ACHN (cell line): Measurements from ENCODE around the gene KRT33B.
A peak's percentile ranks its signal among the peaks of the same experiment; 100 is the strongest.
"Not testable (repeated sequence)": the region's sequence is repeated elsewhere in the genome, so short reads cannot be mapped to it uniquely, and the experiment has no call there.

Experiments used
- DNase-seq: peaks from one replicate; pipeline ENCODE4 v3.0.0-alpha.2; 2015
- in situ Hi-C: cut with HindIII; loops from 2 replicates; pipeline ENCODE4 v1.10.0; 2017; ENCODE audit warnings: low sequenced_read_pairs, low pct_ligation_motif_present, low pct_unique_long_range_greater_than_20kb

The KRT33B gene

DNA sequence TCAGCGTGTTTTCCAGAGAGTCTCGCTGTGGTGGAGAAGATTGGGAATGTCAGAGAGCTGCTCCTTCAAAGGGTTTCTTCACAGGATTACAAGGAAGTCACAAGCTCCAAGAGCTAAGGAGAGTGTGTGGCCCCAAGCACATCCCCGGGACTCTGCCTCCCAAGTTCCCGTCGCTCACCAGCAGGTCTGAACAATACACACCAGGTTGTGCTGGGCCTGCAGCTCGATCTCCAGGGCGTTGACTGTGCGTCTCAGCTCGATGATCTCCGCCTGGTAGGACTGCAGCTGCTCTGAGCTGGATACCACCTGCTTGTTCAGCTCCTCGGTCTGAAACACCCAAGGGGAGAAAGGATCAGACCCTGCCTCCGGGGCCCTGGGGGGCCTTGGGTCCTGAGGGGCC is 25.4 kb upstream of the KRT33B start:
- DNase-seq, in situ Hi-C loops: not testable (repeated sequence)

DNA sequence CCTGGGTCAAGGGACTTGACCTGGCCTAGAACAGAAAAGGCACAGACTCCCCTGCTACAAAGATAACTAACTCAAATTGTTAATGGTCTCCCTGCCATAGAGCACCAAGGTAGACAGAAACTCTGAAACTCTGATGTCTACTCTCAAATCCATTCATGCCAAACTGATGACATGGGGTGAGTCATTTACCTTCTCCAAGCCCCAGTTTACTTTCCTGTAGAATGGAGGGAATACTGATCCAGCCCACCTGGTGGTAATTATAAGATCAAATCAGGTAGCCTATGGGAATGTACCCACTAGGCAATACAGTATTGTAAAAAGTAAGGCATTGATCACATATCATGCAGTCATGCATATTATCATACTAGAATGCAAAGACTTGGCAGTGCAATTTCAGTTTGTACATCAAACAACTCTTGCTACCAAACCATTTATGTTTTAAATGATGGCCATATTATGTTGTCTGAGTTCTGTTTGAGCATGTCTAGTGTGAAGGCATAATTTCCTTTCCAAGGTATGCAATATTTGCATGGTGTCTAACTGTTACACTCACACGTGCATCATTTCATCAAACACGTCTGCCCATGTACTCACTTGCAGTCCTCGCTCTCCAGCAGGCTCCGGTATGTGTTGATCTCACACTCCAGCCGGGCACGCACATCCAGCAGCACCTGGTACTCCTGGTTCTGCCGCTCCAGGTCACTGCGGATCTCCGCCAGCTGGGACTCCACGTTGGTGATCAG is 24.8 kb upstream of the KRT33B start:
- in situ Hi-C loops = no loop called here
- no peak for DNase-seq

DNA sequence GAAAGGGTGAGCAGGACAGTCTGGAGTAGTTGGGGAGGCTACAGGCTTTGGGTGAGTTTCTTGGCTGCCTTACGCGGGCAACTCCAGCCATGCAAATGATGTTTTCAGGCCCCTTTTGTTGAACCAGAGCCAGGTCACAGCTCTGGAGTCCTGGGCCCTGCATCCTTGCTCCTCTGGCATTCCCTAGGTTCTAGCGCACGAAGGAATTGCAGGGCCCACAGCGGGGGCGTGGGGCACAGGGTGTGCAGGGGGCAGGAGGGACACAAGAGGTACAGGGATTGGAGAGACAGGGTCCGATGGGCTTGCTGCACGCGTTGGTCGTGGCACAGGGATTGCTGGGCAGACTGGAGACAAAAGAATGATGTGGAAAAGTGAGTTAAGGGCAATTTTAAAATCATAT is 24.2 kb upstream of the KRT33B start:
- no peak for DNase-seq
- in situ Hi-C loops = no loop called here

DNA sequence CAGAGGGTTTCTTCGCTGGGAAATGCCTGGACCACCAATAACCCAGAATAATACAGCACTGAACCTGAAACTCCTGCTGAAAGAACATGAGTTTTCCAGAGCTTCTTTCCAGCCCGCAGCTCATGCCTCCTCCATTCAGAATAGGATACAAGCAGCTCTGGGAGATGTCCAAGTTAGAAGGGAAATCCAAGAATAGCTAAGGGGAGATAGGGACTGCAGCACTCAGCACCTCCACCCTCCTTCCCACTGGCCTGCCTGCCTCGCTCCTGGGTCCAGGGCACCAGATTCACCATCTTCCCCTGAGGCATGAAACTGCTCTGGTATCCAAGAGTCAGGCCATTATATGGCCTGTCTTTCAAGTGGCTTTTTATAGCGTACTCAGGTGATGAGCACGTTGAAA is 23.7 kb upstream of the KRT33B start:
- in situ Hi-C loops = no loop called here
- DNase-seq = no peak

DNA sequence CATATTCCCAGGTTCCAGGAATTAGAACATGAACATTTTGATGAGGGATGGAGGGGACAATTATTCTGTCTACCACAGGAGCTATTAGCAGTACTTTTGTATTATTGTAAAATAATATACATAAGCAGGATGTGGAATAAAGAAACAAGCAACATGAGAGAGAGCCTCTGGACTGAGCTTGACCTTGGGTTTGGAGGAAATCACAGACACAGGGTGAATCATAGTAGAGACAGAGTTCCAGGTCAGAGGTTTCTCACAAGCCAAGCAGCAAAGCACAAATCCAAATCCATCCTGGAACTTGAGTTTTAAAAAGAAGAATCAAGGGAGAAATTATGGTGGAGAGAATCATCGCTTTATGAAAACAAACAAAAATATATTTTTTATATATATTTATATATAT is 22.7 kb upstream of the KRT33B start:
- DNase-seq = no peak
- in situ Hi-C loops = no loop called here

DNA sequence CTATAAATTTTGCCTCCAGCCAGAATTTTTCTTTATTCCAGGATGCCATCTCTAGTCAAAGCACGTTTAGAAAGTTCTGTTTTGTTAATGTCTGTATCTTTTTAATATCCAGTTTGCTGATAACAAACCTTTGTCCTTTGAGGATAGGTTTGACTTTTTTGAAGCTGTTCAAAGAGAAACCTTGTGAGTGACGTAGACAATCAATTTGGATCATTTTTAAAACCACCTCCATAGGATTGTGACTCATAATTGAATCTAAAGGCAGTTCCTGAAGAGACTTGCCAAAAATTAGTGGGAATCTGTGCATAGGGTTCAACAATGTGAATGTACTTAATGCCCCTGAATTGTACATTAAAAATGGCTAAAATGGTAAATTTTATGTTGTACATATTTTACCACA is 21.9 kb upstream of the KRT33B start:
- in situ Hi-C loops = no loop called here
- no peak for DNase-seq

DNA sequence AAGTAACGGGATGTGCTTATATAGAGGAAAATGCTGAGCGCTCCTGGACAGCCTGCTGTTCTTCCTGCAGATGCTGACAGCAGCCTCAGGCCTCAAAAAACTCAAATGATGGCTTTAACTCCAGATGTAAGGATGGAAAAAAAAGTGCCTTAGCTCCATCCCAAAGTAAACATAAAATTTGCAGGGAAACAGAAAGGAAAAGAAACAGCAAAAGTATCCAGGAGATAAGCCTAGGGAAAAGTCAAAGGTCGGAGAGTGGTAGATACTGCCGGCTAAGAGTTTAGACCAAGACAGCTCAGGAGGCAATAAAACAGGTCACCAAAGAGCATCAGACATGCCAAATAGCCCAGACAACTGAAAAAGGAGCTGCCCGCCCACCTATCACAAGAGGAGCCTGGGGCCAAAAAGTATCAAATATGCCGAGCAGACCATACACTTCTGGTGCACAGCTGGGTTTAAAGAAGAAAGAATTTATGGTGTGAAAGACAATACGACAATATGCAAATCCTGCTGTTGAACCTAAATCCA is 20.9 kb upstream of the KRT33B start:
- in situ Hi-C loops = no loop called here
- no peak for DNase-seq

DNA sequence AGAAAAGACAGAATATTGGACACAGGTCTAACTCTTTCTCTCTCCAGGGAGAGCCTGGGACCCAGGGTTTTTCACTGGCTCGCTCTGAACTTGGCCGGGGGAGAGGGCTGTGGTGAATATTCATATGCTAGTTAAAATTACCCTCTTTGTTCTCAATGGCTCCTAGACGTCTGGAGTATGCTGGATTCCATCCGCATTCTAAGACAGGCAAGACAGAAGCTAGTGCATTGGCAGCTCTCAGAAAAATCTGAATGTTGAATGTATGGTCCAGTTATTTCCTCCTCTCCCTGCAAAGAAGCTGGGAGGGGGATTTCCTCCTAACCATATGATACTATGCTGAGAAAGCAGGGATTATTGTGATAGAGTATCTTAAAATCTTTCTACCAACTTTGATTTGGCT is 18.1 kb upstream of the KRT33B start:
- in situ Hi-C loops = no loop called here
- no peak for DNase-seq

DNA sequence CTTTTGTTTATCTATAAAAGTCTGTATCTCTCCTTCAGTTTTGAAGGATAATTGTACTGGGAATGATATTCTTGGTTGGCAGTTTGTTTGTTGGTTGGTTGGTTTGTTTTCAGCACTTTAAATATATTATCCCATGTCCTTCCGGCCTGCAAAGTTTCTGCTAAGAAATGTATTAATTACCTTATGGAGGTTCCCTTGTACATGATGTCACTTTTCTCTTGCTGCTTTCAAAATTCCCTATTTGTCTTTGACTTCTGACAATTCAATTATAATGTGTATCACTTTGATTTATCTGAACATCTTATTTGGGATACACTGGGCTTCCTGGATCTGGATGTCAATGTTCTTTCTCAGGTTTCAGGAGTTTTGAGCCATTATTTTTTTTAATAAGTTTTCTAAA is 16.6 kb upstream of the KRT33B start:
- in situ Hi-C loops = no loop called here
- DNase-seq = no peak

DNA sequence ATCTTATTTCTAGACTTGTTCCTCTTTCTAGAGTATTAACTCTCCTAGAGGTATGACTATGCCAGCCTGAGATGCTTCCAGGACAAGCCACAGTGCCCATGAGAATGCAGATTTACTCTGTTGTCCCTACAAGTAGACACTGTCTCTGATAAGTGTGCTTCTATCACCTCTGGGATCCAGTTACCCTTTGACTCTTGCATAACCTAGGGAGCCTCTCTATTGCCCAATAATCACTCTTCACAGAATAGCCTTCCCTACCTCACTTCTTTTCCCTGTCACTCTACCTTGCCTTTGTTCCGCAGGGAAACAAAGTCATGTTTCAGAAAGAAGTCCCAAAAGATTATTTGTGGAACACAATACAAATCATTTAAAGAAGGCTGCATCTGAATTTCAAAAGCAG is 14.1 kb upstream of the KRT33B start:
- no peak for DNase-seq
- in situ Hi-C loops = no loop called here

DNA sequence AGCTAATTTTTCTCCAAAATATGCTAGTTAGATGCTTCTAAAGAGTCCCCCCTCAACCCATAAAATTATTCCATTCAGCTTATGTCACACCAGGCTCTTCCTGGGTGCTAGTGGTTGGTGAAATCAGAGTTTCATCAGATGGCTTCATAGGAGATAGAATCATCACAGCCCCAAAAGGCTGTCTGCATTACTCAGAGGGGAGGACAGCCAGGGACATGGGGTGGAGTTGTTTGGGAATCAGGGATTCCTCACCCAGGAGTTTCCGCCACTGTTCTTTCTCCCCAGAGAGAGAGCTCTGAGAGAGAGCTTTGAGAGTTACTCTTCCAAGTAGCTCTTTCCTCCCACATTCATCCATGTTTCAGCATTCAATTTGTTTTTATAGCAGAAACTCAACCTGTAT is 12.8 kb upstream of the KRT33B start:
- in situ Hi-C loops = no loop called here
- no peak for DNase-seq

DNA sequence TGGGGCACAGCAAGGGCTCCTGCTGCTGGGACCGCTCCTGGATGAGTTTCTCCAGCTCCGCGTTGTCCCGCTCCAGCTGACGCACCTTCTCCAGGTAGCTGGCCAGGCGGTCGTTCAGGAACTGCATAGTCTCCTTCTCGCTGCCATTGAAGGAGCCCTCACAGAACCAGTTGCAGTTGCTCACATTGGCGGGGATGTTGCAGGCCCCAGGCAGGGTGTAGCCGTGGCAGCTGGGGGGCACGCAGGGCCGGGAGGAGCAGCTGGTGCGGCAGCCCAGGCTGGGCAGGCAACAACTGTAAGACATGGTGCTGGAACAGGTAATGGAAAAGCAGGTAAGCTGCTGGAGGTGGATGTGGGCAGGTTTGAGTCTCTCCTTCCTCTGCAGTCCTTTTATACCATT is 12.3 kb upstream of the KRT33B start, which contains the start of gene KRT34:
Gene KRT34, minus strand, starts transcription at position 364 of the 400 bp plus-strand sequence. Its CDS starts 60 bp downstream, at position 304.
- DNase-seq, in situ Hi-C loops: not testable (repeated sequence)

DNA sequence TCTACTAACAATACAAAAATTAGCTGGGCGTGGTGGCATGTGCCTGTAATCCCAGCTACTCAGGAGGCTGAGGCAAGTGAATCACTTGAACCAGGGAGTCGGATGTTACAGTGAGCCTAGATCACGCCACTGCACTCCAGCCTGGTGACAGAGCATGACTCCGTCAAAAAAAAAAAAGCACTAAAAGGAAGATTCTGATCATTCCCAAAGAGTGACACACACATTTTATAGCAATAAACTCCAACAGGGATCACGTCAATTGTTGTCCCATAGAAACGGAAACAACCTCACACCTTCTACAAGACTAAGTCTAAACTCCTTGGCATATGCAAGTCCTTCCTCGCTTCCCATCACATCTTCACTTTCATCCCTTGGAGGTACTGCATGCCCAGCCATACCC is 10.5 kb upstream of the KRT33B start:
- in situ Hi-C loops = not testable (repeated sequence)
- DNase-seq = peak; percentile 54

DNA sequence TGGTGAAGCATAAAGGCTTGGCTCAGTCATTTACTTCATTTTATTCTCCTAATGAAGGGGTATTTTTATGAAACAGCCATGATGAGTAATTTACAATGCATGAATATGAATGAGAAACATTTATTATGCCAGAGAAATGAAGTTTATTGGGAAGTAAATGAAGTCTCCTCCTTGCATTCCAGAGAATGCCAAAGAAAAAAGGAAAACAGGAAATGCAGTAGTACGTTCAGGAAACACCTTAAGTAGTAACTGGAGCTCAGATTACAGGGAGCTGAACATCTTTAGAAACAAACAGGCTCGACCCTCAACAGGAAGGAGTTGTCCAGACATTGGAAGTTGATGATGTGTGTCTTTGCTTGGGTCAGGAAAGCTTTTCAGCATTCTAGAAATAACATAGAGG is 7.9 kb upstream of the KRT33B start:
- DNase-seq = no peak

DNA sequence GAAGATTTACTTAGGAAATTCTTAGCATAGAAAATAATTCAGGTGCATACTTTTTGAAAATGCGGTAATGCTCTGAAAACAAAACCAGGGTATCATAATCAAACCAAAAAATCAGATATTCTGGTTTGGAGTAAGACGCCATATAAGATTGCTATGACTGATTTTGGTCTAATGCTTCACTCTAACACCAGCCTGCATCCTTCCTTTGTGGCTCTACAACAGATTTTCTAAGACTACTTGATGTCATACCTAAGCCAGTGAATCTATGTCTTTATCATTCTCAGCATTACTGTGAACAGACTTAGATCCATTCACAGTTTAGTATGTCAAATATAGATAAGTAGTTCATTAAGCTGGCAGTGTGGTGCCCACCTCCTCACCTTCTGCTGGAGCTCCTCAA is 590 bp downstream of the KRT33B start:
- in situ Hi-C loops = no loop called here

More for the DNA sequence above, 7.9 kb upstream of the KRT33B start:
- in situ Hi-C loops = no loop called here

DNA sequence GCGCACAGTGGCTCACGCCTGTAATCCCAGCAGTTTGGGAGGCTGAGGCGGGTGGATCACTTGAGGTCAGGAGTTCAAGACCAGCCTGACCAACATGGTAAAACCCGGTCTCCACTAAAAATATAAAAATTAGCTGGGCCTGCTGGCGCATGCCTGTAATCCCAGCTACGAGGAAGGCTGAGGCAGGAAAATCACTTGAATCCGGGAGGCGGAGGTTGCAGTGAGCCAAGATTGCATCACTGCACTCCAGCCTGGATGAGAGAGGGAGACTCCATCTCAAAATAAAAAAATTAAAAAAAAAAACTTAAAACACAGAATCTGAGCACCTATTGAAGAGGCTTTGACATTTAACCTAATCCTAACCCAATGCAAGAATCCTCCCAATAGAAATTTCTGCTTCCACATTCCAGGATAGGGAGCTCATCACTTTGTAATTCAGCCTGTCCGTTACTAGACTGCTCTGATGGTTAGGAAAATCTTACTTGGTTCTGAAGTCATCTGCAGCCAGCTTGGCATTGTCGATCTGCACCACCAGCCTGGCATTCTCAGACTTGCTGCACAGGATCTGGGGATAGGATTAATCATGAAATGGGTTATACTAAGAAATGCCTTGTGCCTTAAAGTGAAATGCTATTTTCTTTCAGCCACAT is 2.1 kb downstream of the KRT33B start:
- in situ Hi-C loops = no loop called here
- DNase-seq = peak; percentile 69

More for the DNA sequence above, 590 bp downstream of the KRT33B start:
- no peak for DNase-seq

DNA sequence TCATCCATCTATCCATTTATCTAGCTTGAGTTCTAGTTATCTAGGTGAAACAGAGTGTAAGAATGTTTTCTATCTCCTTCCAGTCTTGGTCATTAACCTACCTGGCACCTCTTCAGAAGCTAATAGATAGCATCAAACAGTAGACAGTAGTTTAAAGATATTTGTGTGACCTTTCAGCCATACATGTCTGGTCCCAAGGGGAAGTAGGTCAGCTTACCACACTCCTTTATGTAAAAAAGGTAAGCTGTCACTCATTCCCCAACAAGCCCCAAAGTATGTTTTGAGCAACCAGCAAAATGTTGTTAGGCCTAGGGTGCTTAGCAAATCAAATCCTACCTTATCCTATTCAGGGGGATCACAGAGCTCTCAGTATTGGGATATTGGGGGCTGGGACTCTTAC is 3.5 kb downstream of the KRT33B start:
- in situ Hi-C loops = no loop called here
- no peak for DNase-seq

DNA sequence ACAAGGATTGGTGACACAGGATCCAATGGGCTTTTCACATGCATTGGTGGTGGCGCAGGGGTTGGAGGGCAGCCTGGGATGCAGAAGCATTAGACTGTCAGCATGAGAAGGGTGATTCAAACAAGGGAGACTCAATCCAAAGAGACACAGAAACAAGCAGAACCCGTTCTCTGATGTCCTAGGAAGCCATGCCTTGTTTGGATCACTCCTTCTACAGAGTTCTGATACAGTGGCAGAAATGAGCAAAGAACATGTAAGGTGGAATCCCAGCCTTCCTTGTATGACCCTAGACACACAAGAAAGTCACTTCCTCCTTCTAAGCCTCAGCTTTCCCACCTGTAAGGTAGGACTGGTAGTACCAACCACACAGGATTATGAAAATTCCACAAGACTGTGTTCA is 5.7 kb downstream of the KRT33B start:
- DNase-seq = no peak
- in situ Hi-C loops = no loop called here

DNA sequence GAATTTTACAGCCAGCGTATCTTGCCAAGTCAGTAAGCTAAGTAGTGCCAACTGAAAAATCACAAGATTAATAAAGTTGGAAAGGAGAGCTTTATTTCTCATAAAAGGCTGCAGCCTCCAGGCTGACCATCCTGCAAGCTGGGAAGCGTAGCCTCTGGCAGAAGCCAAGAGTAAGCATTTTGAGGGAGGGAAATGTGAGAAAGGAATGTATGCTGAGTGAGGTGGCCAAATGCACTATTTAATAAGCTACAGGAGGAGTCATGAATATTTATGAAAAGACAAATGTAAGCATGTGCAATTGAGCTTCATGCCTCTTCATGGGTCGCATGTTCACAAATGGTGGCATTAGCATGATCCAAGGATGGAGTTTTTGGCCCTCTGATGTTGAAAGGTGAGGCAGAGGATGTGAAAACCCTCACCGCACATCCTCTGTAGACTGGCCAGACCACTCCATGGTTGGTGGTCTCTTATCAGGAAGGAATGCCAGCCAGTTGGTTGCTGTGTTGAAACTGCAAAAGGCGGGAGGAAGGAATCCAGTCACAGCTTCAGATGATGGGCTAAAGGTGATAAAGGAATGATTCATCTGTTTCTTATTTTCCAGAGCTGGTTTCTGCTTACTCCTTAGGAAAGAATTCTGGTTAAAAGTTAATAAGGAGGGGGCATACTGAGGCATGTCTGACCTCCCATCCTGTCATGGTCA is 9.2 kb downstream of the KRT33B start:
- in situ Hi-C loops = no loop called here
- peak; percentile 88 for DNase-seq
